GM20000 (cell line): Measurements from ENCODE around the gene CLEC4G.

Experiments
- DNase-seq: peaks from one replicate; pipeline ENCODE4 v3.0.0; 2012; ENCODE audit warnings: low spot score
- TF ChIP-seq, protein P1 (sequence below): IDR thresholded peaks from 2 replicates; pipeline ENCODE4 v1.5.1; 2012; ENCODE audit warnings: mild to moderate bottlenecking, control low read depth; ENCODE audit errors: extremely low read depth, missing control alignments

The CLEC4G gene

GRCh38 chr19:7718668-7719067, 13.2 kb downstream of the CLEC4G start:
- DNase-seq: no peak
- TF ChIP-seq, protein P1, sequence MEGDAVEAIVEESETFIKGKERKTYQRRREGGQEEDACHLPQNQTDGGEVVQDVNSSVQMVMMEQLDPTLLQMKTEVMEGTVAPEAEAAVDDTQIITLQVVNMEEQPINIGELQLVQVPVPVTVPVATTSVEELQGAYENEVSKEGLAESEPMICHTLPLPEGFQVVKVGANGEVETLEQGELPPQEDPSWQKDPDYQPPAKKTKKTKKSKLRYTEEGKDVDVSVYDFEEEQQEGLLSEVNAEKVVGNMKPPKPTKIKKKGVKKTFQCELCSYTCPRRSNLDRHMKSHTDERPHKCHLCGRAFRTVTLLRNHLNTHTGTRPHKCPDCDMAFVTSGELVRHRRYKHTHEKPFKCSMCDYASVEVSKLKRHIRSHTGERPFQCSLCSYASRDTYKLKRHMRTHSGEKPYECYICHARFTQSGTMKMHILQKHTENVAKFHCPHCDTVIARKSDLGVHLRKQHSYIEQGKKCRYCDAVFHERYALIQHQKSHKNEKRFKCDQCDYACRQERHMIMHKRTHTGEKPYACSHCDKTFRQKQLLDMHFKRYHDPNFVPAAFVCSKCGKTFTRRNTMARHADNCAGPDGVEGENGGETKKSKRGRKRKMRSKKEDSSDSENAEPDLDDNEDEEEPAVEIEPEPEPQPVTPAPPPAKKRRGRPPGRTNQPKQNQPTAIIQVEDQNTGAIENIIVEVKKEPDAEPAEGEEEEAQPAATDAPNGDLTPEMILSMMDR: no peak

DNA sequence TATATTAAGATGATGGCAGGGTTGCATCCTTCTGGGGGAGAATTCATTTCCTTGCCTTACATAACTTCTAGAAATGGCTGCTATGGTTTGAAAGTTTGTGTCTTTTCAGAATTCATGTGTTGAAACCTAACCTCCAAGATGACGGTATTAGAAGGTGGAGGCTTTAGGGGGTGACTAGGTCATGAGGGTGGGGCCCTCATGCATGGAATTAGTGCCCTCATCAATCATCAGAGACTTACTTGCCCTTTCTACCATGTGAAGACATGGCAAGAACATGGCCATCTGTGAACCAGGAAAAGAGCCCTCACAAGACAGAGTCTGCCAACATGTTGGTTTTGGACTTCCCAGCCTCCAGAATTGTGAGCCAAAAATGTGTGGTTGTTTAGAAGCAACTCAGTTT, 15.1 kb downstream of the CLEC4G start:
- TF ChIP-seq, protein P1: no peak
- DNase-seq: no peak

DNA sequence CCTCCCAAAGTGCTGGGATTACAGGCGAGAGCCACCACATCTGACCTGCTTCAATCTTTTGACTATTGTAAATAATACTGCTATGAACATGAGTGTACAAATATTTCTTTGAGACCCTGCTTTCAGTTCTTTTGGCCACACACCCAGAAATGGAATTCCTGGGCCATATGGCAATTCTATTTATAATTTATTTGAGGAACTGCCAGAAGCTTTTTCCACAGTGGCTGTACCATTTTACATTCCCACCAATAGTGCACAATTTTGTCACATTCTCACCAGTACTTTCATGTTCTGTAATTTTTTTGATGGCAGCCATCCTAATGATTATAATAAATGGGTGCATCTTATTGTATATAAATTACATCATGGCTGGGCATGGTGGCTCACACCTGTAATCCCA, 16.2 kb downstream of the CLEC4G start:
- no peak for DNase-seq
- TF ChIP-seq, protein P1: no peak

DNA sequence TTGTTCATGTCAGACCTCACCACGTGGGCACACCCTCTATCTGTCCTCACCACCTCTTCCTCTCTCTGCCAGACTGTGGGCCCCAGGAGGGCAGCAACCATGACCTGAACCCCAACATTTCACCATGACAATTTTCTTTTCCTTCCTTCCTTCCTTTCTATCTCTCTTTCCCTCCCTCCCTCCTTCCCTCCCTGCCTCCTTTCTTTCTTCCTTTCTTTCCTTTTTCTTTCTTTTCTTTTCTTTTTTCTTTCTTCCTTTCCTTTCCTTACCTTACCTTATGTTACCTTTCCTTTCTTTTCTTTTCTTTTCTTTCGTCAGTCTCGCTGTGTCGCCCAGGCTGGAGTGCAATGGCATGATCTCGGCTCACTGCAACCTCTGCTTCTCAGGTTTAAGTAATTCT, 21.3 kb downstream of the CLEC4G start:
- TF ChIP-seq, protein P1: no peak
- DNase-seq: no peak

DNA sequence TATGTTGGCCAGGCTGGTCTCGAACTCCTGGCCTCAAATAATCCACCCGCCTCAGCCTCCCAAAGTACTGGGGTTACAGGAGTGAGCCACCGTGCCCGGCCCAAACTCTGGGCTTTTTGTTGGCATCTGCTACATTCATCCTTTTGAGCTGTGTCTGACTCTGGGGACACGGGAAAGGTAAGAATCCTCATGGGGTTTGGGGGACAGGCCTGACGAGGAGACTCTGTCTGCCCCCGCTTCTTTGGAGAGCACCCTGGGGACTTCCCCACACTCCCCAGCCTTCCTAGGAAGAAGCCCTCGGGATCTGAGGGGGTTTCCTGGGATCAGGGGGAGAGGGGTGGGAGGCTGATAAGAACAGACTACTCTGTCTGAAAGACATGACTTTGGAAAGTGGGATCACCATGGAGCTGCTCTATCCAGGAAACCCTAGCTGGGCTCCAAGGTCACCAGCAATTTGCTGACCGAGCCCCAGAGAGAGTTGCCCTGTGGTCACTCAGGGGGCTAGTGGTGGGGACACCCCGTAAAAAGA, 21.9 kb downstream of the CLEC4G start:
- TF ChIP-seq, protein P1: no peak
- no peak for DNase-seq

DNA sequence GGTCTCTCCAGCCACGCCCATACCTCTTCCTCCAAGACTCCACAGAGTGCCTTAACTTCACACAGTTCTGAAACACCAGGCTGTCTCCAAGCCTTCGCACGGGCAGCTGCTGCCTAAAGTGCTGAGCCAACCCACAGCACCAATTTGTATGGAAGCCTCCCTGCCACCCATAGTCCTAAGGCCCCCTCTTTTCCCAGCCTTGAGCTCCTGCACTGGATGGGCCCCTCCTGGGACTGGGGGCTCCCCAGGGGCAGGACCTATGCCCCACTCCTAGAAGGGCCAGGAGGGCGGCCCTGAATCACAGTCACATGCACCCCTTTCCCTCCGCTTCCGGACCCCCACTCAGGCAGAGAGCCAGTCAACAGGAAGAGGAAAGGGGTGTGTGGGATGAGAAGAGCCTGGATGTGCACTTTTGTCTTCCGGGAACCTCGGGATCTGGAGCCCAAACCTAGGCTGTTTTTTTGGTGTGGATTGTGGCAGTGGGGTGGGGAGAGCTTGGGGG, 24.9 kb downstream of the CLEC4G start:
- no peak for DNase-seq
- TF ChIP-seq, protein P1: no peak

DNA sequence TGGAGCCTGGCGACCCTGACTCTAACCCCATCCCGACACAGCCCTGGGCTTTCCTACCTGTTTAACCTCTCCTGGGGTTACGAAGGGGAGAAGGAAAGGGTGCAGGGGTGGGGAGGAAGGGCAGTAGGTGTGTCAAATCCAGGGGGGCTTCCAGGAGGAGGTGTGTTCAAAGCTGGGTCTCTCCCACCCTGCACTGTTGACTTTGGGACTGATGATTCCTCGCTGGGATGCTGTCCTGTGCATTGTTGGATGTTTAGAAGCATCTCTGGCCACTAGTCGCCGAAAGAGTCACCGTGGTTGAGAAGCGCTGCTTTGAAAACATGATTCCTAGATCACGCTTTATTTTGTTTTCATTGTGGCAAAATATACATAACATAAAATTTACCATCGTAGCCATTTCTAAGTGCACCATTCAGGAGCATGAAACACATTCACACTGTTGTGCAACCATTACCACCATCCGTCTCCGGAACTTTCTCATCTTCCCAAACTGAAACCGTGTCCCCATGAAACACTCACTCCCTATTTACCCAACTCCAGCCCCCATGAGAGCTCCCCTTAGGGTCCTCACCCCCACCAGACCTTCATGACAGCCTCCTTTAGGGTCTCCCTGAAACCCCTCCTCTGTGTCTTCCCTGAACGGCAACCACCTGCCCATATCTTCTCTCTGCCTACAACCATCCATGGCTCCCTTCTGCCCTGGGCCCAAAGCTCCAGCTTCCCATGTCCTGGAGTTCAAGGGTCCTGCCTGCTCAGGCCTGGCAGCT, 25.5 kb downstream of the CLEC4G start:
- TF ChIP-seq, protein P1: no peak
- DNase-seq: no peak
